MM.1S (cell line): ENCODE measurements around the gene CCNG1.

ENCODE experiments used
- DNase-seq: peaks from one replicate; pipeline ENCODE4 v3.0.0-alpha.2; 2015
- H2AFZ ChIP-seq: fragments of 300-600 bp; sonication (generic); 2 replicates; pipeline ENCODE4 v1.6.0; 2016; ENCODE audit warnings: antibody characterized with exemption, low read length
- H3F3A ChIP-seq: fragments of 300-600 bp; sonication (generic); 2 replicates; pipeline ENCODE4 v1.6.1; 2016; ENCODE audit warnings: mild to moderate bottlenecking, antibody characterized with exemption, low read length, moderate library complexity, mixed read lengths; ENCODE audit not compliant: insufficient read depth
- H3K27ac ChIP-seq: fragments of 300-600 bp; sonication (generic); 2 replicates; pipeline ENCODE4 v1.5.1; 2016; ENCODE audit warnings: mild to moderate bottlenecking, low read length
- H3K27me3 ChIP-seq: fragments of 300-600 bp; sonication (generic); replicated peaks from 2 replicates; pipeline ENCODE4 v1.6.0; 2016; ENCODE audit warnings: low read length; ENCODE audit not compliant: insufficient read depth
- H3K36me3 ChIP-seq: fragments of 300-600 bp; sonication (generic); replicated peaks from 2 replicates; pipeline ENCODE4 v1.6.1; 2016; ENCODE audit warnings: mild to moderate bottlenecking, low read length, mixed read lengths; ENCODE audit not compliant: insufficient read depth
- H3K4me1 ChIP-seq: fragments of 300-600 bp; sonication (generic); 2 replicates; pipeline ENCODE4 v1.6.1; 2016; ENCODE audit warnings: low read length, mixed read lengths
- H3K4me2 ChIP-seq: fragments of 300-600 bp; sonication (generic); 2 replicates; pipeline ENCODE4 v1.6.0; 2016; ENCODE audit warnings: low read depth, low read length
- H3K4me3 ChIP-seq: fragments of 300-600 bp; sonication (generic); 2 replicates; pipeline ENCODE4 v1.5.1; 2016; ENCODE audit warnings: low read length, mixed read lengths
- H3K79me2 ChIP-seq: fragments of 300-600 bp; sonication (generic); 2 replicates; pipeline ENCODE4 v1.6.1; 2016; ENCODE audit warnings: mixed run types, low read length, mixed read lengths
- H3K9ac ChIP-seq: fragments of 300-600 bp; sonication (generic); 2 replicates; pipeline ENCODE4 v1.6.1; 2016; ENCODE audit warnings: low read length, mixed read lengths
- H3K9me2 ChIP-seq: fragments of 300-600 bp; sonication (generic); replicated peaks from 2 replicates; pipeline ENCODE4 v1.6.1; 2016; ENCODE audit warnings: mild to moderate bottlenecking, low read length, mixed read lengths; ENCODE audit not compliant: insufficient read depth
- H3K9me3 ChIP-seq: fragments of 300-600 bp; sonication (generic); replicated peaks from 2 replicates; pipeline ENCODE4 v1.6.1; 2016; ENCODE audit warnings: mild to moderate bottlenecking, low read length, mixed read lengths; ENCODE audit not compliant: insufficient read depth
- H4K20me1 ChIP-seq: fragments of 300-600 bp; sonication (generic); 2 replicates; pipeline ENCODE4 v1.6.1; 2016; ENCODE audit warnings: mild to moderate bottlenecking, low read length, moderate library complexity, mixed read lengths; ENCODE audit not compliant: insufficient read depth
- CTCF ChIP-seq: fragments of 300-600 bp; sonication (generic); IDR thresholded peaks from 2 replicates; pipeline ENCODE4 v1.5.1; 2016; ENCODE audit warnings: antibody characterized with exemption, low read length, mixed read lengths
- EZH2 ChIP-seq: fragments of 300-600 bp; sonication (generic); optimal IDR thresholded peaks from 2 replicates; pipeline ENCODE3; 2017; ENCODE audit warnings: low read depth, mild to moderate bottlenecking, antibody characterized with exemption, low read length, mixed read lengths
- EZH2phosphoT487 ChIP-seq: fragments of 300-600 bp; sonication (generic); IDR thresholded peaks from 2 replicates; pipeline ENCODE4 v1.6.1; 2018; ENCODE audit warnings: antibody characterized with exemption, low read length

The CCNG1 gene

GRCh38 chr5:163447875-163448274 is 10.5 kb downstream of the CCNG1 start:
- no peaks in the 10 kb centered on the region for H4K20me1 ChIP-seq
- H3K9me2 ChIP-seq = no peaks in the 10 kb centered on the region
- no peak overlapping the region for H3K4me2 ChIP-seq
- no peak for DNase-seq
- H3K4me1 ChIP-seq = no peaks in the 10 kb centered on the region
- H3K27ac ChIP-seq = no peak overlapping the region
- H3K79me2 ChIP-seq = no peaks in the 10 kb centered on the region
- H2AFZ ChIP-seq = no peak overlapping the region
- H3K36me3 ChIP-seq = peaks cover 18% of the 10 kb centered on the region; the same call in 1 of the 2 replicates
- TF ChIP-seq CTCF = no peak
- TF ChIP-seq EZH2phosphoT487 = no peak
- no peak for TF ChIP-seq EZH2
- H3K9ac ChIP-seq = no peak overlapping the region
- no peaks in the 10 kb centered on the region for H3K27me3 ChIP-seq
- H3K4me3 ChIP-seq = no peak overlapping the region
- no peaks in the 10 kb centered on the region for H3K9me3 ChIP-seq
- no peaks in the 10 kb centered on the region for H3F3A ChIP-seq

- no peak for TF ChIP-seq EZH2phosphoT487
- TF ChIP-seq EZH2 = no peak
- no peak for TF ChIP-seq CTCF
- Histone ChIP-seq H3K9me3 (no peaks in the 10 kb centered on the region), H3K27me3 (no peaks in the 10 kb centered on the region), H3K27ac (no peak overlapping the region), H3K9ac (no peak overlapping the region), H3F3A (no peaks in the 10 kb centered on the region), H4K20me1 (no peaks in the 10 kb centered on the region), H3K4me2 (no peak overlapping the region), H2AFZ (no peak overlapping the region), H3K4me1 (no peaks in the 10 kb centered on the region), H3K36me3 (peaks cover 15% of the 10 kb centered on the region; the same call in 1 of the 2 replicates), H3K4me3 (no peak overlapping the region), H3K79me2 (no peaks in the 10 kb centered on the region), H3K9me2 (no peaks in the 10 kb centered on the region)
- no peak for DNase-seq
Observed at GRCh38 chr5:163448491-163448890, 11.1 kb downstream of the CCNG1 start.

GRCh38 chr5:163451489-163451888 is 14.1 kb downstream of the CCNG1 start:
- TF ChIP-seq CTCF = no peak
- TF ChIP-seq EZH2phosphoT487 = no peak
- TF ChIP-seq EZH2 = no peak
- H3K4me3 ChIP-seq = no peak overlapping the region
- H3F3A ChIP-seq = no peaks in the 10 kb centered on the region
- H3K9ac ChIP-seq = no peak overlapping the region
- no peaks in the 10 kb centered on the region for H3K27me3 ChIP-seq
- H3K4me2 ChIP-seq = no peak overlapping the region
- H3K27ac ChIP-seq = no peak overlapping the region
- no peaks in the 10 kb centered on the region for H3K9me2 ChIP-seq
- no peaks in the 10 kb centered on the region; the same call in 1 of the 2 replicates for H3K36me3 ChIP-seq
- no peaks in the 10 kb centered on the region for H3K4me1 ChIP-seq
- DNase-seq = no peak
- H4K20me1 ChIP-seq = no peaks in the 10 kb centered on the region
- H2AFZ ChIP-seq = no peak overlapping the region
- H3K9me3 ChIP-seq = no peaks in the 10 kb centered on the region
- H3K79me2 ChIP-seq = 0 out of 2 replicates have a peak, but pooled peaks cover 2% of the 10 kb centered on the region
